ENCODE measurements around the gene ZDHHC24.

DNA sequence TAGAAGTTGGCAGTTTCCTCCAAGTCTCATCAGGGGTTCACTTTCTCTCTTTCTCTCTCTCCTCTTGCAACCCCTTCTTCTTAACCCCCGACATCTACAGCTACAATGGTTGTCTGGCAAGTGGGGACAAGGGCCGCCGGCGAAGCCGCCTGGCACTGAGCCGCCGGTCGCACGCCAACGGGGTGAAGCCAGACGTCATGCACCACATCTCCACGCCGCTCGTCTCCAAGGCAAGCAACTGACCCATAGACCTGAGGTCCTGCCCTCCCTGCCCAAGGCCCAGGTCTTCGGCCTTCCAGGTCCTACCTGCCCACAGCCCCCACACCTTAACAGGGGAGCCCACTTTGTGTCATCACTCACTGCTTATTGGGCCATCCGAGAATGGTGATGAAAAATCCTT lies 74.7 kb downstream of the ZDHHC24 start:
- TF ChIP-seq BACH2 (CRISPR knock-in tag; IDR thresholded peaks at IDR 0.05; ENCODE audit: borderline replicate concordance) (no peak), ISL1 (CRISPR knock-in tag; IDR thresholded peaks at IDR 0.05) (no peak), ZFP30 (CRISPR knock-in tag; IDR thresholded peaks at IDR 0.05) (no peak), GLIS3 (CRISPR knock-in tag; IDR thresholded peaks at IDR 0.05) (no peak), ESRRG (CRISPR knock-in tag; IDR thresholded peaks at IDR 0.05) (no peak), PPARA (CRISPR knock-in tag; IDR thresholded peaks at IDR 0.05; ENCODE audit: borderline replicate concordance) (no peak), TOX (CRISPR knock-in tag; IDR thresholded peaks at IDR 0.05; ENCODE audit: borderline replicate concordance) (no peak), ARNTL (CRISPR knock-in tag; IDR thresholded peaks at IDR 0.05; ENCODE audit: borderline replicate concordance, low read depth) (no peak), ZC3H10 (CRISPR knock-in tag; IDR thresholded peaks at IDR 0.05) (no peak)
- TF ChIP-seq, protein P1, sequence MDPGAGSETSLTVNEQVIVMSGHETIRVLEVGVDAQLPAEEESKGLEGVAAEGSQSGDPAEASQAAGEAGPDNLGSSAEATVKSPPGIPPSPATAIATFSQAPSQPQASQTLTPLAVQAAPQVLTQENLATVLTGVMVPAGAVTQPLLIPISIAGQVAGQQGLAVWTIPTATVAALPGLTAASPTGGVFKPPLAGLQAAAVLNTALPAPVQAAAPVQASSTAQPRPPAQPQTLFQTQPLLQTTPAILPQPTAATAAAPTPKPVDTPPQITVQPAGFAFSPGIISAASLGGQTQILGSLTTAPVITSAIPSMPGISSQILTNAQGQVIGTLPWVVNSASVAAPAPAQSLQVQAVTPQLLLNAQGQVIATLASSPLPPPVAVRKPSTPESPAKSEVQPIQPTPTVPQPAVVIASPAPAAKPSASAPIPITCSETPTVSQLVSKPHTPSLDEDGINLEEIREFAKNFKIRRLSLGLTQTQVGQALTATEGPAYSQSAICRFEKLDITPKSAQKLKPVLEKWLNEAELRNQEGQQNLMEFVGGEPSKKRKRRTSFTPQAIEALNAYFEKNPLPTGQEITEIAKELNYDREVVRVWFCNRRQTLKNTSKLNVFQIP (CRISPR knock-in tag; IDR thresholded peaks at IDR 0.05; ENCODE audit: borderline replicate concordance, low read depth), result no peak
- TF ChIP-seq, protein P2, sequence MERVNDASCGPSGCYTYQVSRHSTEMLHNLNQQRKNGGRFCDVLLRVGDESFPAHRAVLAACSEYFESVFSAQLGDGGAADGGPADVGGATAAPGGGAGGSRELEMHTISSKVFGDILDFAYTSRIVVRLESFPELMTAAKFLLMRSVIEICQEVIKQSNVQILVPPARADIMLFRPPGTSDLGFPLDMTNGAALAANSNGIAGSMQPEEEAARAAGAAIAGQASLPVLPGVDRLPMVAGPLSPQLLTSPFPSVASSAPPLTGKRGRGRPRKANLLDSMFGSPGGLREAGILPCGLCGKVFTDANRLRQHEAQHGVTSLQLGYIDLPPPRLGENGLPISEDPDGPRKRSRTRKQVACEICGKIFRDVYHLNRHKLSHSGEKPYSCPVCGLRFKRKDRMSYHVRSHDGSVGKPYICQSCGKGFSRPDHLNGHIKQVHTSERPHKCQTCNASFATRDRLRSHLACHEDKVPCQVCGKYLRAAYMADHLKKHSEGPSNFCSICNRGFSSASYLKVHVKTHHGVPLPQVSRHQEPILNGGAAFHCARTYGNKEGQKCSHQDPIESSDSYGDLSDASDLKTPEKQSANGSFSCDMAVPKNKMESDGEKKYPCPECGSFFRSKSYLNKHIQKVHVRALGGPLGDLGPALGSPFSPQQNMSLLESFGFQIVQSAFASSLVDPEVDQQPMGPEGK (CRISPR knock-in tag; IDR thresholded peaks at IDR 0.05; ENCODE audit: borderline replicate concordance), result no peak
- TF ChIP-seq, protein P3, sequence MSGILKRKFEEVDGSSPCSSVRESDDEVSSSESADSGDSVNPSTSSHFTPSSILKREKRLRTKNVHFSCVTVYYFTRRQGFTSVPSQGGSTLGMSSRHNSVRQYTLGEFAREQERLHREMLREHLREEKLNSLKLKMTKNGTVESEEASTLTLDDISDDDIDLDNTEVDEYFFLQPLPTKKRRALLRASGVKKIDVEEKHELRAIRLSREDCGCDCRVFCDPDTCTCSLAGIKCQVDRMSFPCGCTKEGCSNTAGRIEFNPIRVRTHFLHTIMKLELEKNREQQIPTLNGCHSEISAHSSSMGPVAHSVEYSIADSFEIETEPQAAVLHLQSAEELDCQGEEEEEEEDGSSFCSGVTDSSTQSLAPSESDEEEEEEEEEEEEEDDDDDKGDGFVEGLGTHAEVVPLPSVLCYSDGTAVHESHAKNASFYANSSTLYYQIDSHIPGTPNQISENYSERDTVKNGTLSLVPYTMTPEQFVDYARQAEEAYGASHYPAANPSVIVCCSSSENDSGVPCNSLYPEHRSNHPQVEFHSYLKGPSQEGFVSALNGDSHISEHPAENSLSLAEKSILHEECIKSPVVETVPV (CRISPR knock-in tag; IDR thresholded peaks at IDR 0.05), result no peak

All from SK-N-SH treated with all-trans-retinoic acid at 6 μM for 48 hours (cell line).